OCI-LY3 (cell line): Measurements from ENCODE around the gene PCYT2.

ENCODE experiments used
- H2AFZ ChIP-seq: fragments of 200-600, 300-600 bp; shearing (Covaris generic); 2 replicates; pipeline ENCODE4 v1.6.0; 2014; ENCODE audit warnings: antibody characterized with exemption, low read depth, low read length
- H3K27ac ChIP-seq: fragments of 200-600, 300-600 bp; sonication (generic); 2 replicates; pipeline ENCODE4 v1.5.1; 2014; ENCODE audit warnings: mild to moderate bottlenecking, low read length, moderate library complexity, mixed read lengths
- H3K27me3 ChIP-seq: fragments of 200-600, 300-600 bp; sonication (generic); 2 replicates; pipeline ENCODE4 v1.6.1; 2014; ENCODE audit warnings: low read depth, low read length, mixed read lengths
- H3K36me3 ChIP-seq: fragments of 200-600, 300-600 bp; sonication (generic); replicated peaks from 2 replicates; pipeline ENCODE3; 2014; ENCODE audit warnings: low read depth, low read length, mixed read lengths
- H3K4me1 ChIP-seq: fragments of 300-600, 200-600 bp; sonication (generic); 2 replicates; pipeline ENCODE4 v1.6.1; 2014; ENCODE audit warnings: low read length, mixed read lengths
- H3K4me2 ChIP-seq: fragments of 200-600, 300-600 bp; sonication (generic); 2 replicates; pipeline ENCODE4 v1.6.1; 2014; ENCODE audit warnings: low read length, mixed read lengths
- H3K4me3 ChIP-seq: fragments of 300-600, 200-600 bp; sonication (generic); 2 replicates; pipeline ENCODE4 v1.5.1; 2014; ENCODE audit warnings: antibody characterized with exemption, mild to moderate bottlenecking, low read length, moderate library complexity
- H3K79me2 ChIP-seq: fragments of 300-600, 200-600 bp; shearing (Covaris generic); 2 replicates; pipeline ENCODE4 v1.6.1; 2014; ENCODE audit warnings: mild to moderate bottlenecking, low read length, mixed read lengths
- H3K9ac ChIP-seq: fragments of 300-600, 200-600 bp; shearing (Covaris generic); 2 replicates; pipeline ENCODE4 v1.6.0; 2014; ENCODE audit warnings: mild to moderate bottlenecking, low read length, moderate library complexity
- H3K9me3 ChIP-seq: fragments of 200-600, 300-600 bp; shearing (Covaris generic); 2 replicates; pipeline ENCODE4 v1.6.1; 2014; ENCODE audit warnings: low read length, mixed read lengths; ENCODE audit not compliant: insufficient read depth
- H4K20me1 ChIP-seq: fragments of 200-600, 300-600 bp; sonication (generic); 2 replicates; pipeline ENCODE4 v1.6.1; 2016; ENCODE audit warnings: low read length, mixed read lengths; ENCODE audit not compliant: insufficient read depth
- CTCF ChIP-seq: fragments of 200-600, 300-600 bp; sonication (generic); IDR thresholded peaks from 2 replicates; pipeline ENCODE4 v1.5.1; 2014; ENCODE audit warnings: antibody characterized with exemption, low read length, low read depth
- EZH2phosphoT487 ChIP-seq: fragments of 200-600 bp; shearing (Covaris generic); IDR thresholded peaks from 2 replicates; pipeline ENCODE4 v1.6.1; 2018; ENCODE audit warnings: antibody characterized with exemption, mixed run types, low read depth

PCYT2 gene

GRCh38 chr17:81885454-81885853, 25.7 kb downstream of the PCYT2 start:
- Histone ChIP-seq H3K36me3 (peaks cover 66% of the 10 kb centered on the region), H2AFZ (no peak overlapping the region), H3K27me3 (no peaks in the 10 kb centered on the region), H3K9ac (no peak overlapping the region), H3K4me3 (no peak overlapping the region), H4K20me1 (0 out of 2 replicates have a peak, but pooled peaks cover 3% of the 10 kb centered on the region), H3K9me3 (no peaks in the 10 kb centered on the region), H3K27ac (no peak overlapping the region), H3K4me1 (peaks cover 7% of the 10 kb centered on the region), H3K79me2 (peaks cover 50% of the 10 kb centered on the region), H3K4me2 (no peak overlapping the region)
- TF ChIP-seq CTCF = no peak
- TF ChIP-seq EZH2phosphoT487 = no peak

- peaks cover 2% of the 10 kb centered on the region for H3K4me1 ChIP-seq
- no peaks in the 10 kb centered on the region for H3K9me3 ChIP-seq
- H3K4me3 ChIP-seq = no peak overlapping the region
- no peaks in the 10 kb centered on the region for H3K27me3 ChIP-seq
- H3K79me2 ChIP-seq = peaks cover 45% of the 10 kb centered on the region
- TF ChIP-seq CTCF (no peak), EZH2phosphoT487 (no peak)
- 0 out of 2 replicates have a peak, but pooled peaks cover 3% of the 10 kb centered on the region for H4K20me1 ChIP-seq
- no peak overlapping the region for H3K9ac ChIP-seq
- H3K4me2 ChIP-seq = no peak overlapping the region
- H3K27ac ChIP-seq = no peak overlapping the region
- H3K36me3 ChIP-seq = peaks cover 63% of the 10 kb centered on the region
- H2AFZ ChIP-seq = no peak overlapping the region
Observed at GRCh38 chr17:81884968-81885367, 26.2 kb downstream of the PCYT2 start.

- 0 out of 2 replicates have a peak, but pooled peaks cover 3% of the 10 kb centered on the region for H4K20me1 ChIP-seq
- TF ChIP-seq CTCF = no peak
- TF ChIP-seq EZH2phosphoT487 = no peak
- H3K9me3 ChIP-seq = no peaks in the 10 kb centered on the region
- H3K4me3 ChIP-seq = no peak overlapping the region
- no peak overlapping the region for H3K9ac ChIP-seq
- H3K79me2 ChIP-seq = peaks cover 41% of the 10 kb centered on the region
- H3K27ac ChIP-seq = no peak overlapping the region
- no peaks in the 10 kb centered on the region for H3K27me3 ChIP-seq
- H3K4me2 ChIP-seq = no peak overlapping the region
- H3K4me1 ChIP-seq = no peaks in the 10 kb centered on the region
- H3K36me3 ChIP-seq = peaks cover 59% of the 10 kb centered on the region
- no peak overlapping the region for H2AFZ ChIP-seq
Observed at GRCh38 chr17:81884520-81884919, 26.7 kb downstream of the PCYT2 start.

GRCh38 chr17:81879121-81879520, 32.1 kb downstream of the PCYT2 start:
- Histone ChIP-seq H3K27me3 (no peaks in the 10 kb centered on the region), H3K4me1 (no peaks in the 10 kb centered on the region), H3K4me2 (no peak overlapping the region), H2AFZ (no peak overlapping the region), H4K20me1 (no peaks in the 10 kb centered on the region), H3K79me2 (peaks cover 6% of the 10 kb centered on the region; the same call in 1 of the 2 replicates), H3K4me3 (no peak overlapping the region), H3K36me3 (peaks cover 27% of the 10 kb centered on the region), H3K9me3 (no peaks in the 10 kb centered on the region), H3K9ac (no peak overlapping the region), H3K27ac (no peak overlapping the region)
- TF ChIP-seq CTCF (no peak), EZH2phosphoT487 (no peak)
